ENCODE results near the gene NEK8.

GRCh38 chr17:28763804-28764266, 35.2 kb downstream of the NEK8 start:
- TF ChIP-seq CTCF (IDR thresholded peaks at IDR 0.05) = peak in 5 of 7 experiments; percentile 53 to 89 (median 87)
- peak in 1 of 3 donors; percentile 40 for TF ChIP-seq POLR2AphosphoS5 (IDR thresholded peaks at IDR 0.05)
- no peak for TF ChIP-seq POLR2A (IDR thresholded peaks at IDR 0.05)
- no peak for TF ChIP-seq EP300 (IDR thresholded peaks at IDR 0.05)
